Dedifferentiated amniotic fluid mesenchymal stem cell (primary cell): Measurements from ENCODE around the gene SCEL.

Experiments used
- DNase-seq: peaks from one replicate; pipeline ENCODE4 v3.0.0-alpha.2; 2016; ENCODE audit errors: extremely low spot score

Gene SCEL

DNA sequence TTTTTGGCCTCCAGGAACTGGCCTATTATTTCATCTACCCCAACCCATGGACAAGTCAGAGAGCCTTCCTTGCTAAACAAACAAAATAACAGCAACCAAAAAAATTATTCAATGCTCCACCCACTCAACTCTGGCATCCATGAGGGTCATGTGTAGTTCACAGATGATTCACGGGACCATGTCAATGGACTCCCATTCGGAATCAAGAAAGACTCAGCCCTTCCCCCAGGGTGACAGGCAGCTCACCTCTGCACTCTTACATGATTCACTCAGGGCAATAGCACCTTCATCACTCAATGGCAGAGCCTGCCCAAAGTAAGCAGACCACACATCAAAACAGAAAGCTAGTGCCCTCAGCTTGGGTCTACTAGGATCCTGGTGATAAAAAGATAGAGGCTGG is 14.3 kb upstream of the SCEL start:
- DNase-seq: no peak

DNA sequence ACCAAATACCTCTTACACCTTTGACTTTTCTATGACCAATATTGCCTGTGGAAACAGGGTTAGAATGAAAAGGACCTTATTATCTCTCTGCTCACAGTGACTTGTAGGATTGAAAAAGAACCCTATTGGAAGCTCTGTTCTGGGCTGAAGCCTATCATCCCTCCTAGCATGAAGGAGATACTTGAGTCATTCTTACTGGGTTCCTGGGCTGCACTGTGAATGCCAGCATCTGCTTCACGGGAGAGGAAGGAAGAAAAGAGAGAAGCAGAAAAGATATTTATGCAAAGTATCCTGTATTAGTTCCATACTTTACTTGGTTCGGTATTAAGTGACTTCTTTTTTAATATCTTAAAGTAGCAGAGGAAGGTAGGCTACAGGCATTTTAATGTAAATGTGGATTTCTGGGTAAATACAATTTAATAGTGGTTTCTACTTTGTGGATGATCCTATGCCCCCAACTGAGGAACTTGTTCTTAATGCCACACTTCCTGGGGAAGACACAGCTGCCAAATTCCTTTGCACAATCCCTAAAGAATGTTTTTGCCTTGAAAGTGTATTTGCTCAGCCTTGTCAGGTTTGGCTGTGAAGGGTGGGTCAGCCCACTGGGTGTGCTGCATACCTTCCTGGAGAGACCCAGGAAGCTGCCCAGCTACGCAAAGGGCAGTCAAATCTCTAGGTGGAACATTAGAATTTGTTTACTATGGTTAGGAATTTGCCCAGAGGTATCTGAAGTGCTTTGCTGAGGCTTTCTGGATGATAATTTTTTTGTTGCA is 13.7 kb upstream of the SCEL start:
- DNase-seq: no peak

DNA sequence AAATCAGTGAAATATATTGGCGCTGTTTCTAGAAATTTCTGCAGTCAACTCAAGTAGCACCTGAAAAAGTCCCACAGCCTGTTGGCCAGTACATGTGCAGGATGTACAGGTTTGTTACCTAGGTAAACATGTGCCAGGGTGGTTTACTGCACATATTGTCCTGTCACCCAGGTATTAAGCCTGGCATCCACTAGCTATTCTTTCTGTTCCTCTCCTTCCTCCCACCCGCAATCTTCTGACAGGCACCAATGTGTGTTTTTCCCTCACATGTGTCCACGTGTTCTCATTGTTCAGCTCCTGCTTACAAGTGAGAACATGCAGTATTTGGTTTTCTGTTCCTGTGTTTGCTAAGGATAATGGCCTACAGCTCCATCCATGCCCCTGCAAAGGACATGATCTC is 13.1 kb upstream of the SCEL start:
- no peak for DNase-seq

DNA sequence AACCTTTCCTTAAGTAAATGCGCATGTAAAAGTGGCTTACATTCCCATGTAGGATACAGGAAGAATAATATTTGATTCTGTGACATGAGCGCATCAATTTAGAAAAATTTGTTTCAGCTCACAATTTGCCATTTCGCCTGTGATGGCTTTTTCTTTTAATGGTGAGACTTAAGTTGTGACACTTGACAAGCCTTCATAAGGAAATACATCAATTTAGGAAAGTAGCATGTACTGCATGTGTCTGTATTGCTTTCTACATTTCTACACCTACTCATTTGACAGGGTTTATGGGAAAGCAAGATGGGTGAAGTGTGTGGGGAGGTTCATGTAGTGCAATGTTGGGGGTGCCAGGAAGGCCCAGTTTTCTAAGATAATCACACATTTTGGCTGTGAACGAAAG is 12.1 kb upstream of the SCEL start:
- no peak for DNase-seq

DNA sequence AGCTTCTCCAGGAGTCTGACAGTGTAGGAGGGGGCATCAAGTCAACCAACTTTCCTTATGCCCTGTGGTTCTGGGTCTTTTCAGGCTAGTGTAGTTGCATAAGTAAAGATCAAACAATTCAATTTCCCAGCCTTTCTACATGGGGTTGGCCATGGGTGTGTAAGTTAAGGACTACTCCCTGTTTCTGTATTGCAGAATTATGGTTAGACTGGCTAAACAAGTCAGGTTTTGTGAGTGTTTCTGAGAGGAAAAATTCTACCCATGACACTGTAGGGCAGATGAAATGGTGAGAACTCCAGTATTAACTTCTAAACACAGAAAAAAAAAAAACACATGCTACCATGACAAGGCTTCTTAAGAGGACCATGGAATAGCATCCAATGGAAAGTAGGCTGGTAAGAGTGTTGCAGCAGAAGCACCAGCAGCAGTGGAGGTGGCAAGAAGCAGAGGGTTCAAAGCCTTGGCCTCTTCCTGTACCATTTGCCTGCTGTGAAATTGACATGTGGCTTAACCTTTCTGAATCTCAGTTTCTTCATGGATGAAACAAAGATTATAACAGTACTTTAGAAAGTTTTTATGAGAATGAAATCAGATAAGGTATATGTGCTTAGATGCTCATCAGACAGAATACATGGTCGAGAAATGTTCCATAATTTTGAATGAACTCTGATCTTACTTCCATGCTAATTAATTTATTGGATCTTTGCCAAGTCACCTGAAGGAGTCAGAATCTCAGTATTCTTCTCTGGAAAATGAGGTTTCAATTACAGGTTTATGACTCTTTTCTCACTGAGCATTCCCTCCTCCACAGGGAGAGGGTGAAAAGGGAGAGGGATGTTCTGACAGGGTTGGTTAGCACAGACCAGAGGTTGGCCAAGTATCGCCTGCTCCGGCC is 11.4 kb upstream of the SCEL start:
- DNase-seq: no peak

DNA sequence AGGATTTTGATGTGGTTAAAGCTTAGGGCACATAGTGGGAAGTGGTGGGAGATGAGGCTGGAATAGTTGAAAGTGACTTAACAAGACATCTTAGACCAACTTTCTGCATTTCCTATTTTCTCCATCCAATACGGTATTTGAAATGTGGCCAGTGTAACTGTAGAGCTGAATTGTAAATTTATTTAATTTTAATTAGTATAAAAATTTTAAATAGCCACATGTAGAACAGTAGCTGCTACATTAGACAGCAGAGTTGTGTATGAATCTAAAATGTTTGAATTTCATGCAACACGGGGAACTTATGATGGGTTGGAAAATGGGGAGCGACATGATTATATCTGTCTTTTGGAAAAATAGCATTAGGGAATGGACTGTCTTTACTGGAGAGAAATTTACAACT is 7.1 kb upstream of the SCEL start:
- DNase-seq: no peak

DNA sequence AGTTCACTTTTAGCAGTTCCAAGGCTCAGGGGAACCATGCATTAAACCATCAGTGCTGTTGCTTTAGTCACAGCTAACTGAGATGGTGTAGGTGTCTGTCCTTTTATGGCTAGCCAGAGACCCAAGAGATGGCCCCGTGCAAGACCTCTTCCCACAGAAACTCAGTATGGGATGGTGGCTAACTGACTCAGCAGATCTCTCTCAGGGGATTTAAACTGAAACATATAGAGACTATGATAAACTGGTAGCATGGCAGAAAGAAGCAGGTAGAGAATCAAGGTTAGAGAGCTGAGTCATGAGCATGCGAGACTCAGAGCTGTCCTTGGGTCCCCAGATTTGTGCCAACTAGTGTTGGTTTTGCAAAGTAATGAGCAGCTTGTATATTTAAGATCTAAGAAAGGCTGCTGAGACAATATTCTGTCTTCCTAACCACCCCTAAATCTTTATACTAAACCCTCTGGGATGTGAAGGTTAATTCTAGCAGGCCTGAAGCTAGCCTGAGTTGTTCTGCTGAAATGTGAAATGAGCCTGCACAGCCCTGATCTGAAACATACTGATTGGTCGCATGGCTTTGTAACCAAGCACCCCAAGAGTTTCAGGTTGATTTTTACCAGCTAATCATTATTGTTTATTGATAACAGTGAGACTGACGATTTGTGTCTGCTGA is 6.5 kb upstream of the SCEL start:
- DNase-seq: no peak

DNA sequence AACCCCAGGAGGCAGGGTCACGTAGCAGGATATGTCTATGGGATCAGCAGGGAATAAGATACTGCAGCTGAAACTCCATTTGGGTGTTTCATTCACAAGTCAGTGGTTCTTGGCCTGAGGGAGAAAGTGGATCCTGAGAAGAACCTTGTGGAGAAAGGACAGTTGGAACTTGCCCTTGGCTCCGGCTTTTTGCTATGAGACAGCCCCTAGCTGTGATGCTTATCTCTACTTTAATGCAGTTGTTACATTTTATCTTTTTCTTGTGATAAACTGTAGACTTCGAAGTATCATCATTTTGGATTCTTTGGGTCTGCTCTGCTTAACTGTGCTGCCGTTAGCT is 6.0 kb upstream of the SCEL start:
- DNase-seq: no peak

DNA sequence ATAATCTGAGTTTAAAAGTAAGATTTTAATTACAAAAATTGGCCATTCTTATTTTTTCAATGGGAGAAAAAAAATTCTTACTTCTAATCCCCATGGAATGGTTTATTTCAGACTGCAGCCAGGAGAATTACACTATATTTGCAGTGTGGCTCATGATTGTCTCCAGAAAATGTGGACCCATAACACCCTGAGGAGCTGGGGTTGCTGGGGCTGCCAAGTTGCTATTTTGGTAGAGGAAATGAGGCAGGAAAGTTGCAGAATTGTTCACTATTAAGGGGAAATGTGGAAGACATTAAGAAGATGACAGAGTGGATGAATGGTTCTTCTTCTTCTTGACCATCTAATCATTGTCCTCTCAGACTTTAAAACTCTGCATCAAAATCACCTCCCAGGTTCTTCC is 4.6 kb upstream of the SCEL start:
- no peak for DNase-seq

DNA sequence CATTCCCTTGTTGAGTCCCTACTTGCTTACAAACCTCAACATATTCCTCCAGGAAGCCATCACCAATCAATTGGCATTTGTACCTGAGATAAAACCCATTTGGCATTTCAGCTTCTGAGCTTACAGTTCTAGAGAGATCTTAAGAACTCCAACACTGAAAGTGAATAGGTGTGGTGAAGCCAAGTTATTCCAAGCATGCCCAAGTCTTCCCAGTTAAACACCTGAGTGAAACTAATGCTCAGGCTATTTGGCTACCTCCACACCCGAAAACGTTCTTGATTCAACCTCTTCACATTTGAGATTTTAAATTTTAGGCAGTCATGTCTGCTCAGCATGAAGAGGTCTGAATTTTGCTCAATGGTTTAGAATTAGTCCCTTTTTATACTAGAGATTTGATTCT is 2.5 kb upstream of the SCEL start:
- no peak for DNase-seq

DNA sequence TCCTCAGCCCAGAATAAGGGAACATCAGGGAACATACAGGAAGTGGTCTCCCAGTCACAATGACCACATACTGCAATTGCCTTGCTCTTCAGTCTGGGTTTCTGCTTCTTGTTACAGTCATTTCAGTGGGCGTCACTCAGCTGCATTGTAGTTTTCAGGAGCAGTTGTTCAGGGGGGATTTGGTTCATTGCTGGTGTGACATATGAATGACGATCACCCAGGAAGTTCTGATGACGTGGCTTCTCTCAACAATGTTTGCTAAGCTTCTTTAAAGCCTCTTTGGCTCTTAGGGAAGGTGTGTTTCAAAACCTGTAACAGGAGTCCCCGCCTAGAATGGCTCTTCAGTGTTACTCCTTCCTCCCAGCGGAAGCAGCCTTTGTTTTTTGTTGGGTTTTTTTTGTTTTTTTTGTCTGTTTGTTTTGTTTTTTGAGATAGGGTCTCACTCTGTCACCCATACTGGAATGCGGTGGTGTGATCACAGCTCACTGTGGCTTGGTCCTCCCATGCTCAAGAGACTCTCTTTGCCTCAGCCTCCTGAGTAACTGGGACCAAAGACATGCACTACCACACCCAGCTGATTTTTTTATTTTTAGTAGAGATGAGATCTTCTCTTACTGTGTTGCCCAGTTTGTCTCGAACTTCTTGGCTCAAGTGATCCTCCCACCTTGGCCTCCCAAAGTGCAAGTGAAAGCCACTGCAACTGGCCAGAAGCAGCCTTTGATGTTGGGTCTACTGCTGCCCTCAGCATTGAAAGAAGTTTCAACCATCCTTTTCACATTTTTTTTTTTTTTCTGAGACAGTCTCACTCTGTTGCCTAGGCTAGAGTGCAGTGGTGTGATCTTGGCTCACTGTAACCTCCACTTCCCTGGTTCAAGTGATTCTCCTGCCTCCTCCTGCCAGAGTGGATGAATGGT is 1.4 kb upstream of the SCEL start:
- DNase-seq: no peak

DNA sequence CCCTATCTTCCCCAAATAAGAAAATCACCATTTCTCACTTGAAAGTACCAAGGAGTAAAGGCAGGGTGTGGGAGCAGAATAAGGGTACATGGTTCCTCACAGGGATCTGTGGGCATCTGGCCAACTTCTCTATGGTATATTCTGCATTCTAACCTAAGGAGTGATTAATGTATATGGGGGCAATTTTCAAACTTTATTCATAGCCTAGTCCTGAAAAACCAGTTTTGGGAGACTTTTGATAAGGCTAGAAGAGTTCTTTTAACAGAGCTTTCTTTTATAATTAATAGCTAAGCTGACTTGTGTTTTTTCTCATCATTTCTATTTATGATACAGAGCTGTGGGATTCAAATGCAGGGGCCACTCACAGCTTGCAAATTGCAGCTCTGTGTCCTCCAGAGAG is 852 bp downstream of the SCEL start:
- DNase-seq: no peak

DNA sequence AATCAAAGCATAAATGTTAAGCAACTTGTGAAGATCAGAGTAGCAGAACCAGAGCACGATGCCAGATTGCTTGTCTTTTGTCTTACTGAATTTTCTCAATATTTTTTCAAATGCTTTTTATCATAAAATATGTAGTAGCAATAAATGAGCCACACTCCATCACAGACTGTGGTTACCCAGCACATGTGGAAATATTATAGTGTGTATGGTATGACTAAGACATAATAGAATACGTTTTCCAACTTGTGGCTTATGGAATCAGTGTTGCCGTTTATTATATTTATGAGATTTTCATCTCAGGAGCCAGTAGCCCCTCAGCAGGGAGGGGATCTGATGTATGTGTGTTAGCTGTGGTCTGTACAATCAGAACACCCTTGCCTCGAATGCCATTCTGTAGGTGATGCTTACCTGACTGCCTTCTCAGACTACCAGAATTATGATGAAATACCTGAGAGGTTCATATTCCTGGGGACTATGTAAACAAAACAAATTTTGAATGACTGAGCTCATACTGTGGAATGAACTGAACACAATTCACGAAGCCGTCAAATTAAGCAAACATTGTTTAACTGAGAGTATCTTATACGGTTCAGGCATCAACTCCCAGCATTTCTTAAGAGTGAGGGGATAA is 1.9 kb downstream of the SCEL start:
- no peak for DNase-seq

DNA sequence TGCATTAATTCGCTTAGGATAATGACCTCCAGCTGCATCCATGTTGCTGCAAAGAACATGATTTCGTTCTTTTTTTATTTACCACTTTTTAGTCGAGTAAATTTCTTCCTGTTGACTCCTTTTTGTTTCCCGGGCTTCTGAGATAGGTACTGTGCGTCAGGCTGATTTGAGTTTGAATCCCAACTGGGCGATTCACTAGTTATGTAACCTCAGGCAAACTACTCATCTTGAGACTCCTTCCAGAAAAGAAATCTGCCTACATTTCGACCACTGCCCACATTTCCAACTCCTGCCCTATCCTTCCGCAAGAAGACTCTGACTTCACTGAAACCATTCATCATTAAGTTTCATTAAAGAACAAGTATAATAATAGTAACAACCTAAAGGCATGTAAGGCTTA is 8.2 kb downstream of the SCEL start:
- DNase-seq: no peak

DNA sequence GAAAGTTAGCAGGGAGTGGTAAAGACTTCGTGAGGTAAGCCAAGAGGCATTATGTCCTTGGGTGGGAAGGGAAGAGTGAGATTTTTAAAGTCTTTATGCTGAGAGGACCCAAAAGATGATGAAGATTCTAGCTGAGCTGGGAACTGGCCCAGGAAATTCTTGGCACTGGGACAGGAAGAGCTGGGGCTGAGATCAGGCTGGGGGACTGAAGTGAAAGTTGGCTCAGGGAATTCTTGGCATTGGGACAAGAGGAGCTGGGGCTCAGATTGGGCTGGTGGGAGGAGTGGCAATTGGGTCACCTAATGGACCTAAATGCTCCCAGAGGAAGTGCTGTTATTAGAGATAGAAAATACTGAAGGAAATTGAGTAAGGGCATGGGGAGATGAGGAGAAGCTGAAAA is 8.8 kb downstream of the SCEL start:
- DNase-seq: no peak

DNA sequence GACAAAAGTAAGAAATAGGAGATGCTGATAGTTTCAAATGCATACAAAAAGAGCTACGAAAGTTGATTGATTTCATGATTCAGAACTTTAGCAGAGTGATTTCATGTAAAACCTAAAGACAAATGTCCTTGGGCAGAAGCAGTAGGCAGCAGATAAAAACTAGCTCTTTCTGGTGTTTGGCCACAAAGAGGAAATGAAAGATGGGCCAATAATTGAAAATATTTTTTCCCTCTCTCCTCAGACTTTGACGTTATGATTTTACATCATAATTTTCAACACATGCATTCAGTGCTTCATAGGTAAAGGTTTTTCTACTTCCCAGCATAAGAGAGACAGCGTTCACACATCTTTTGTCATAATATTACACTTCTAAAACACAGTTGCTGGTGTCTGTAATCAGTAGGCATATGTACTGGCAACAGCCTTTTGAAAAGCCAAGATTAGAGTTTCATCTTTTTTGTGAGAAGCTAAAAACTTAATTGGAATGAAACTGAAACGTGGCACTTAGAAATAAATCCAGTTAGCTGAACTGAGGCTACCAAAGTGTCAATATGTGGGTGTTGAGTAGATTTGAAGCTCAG is 9.3 kb downstream of the SCEL start:
- no peak for DNase-seq

DNA sequence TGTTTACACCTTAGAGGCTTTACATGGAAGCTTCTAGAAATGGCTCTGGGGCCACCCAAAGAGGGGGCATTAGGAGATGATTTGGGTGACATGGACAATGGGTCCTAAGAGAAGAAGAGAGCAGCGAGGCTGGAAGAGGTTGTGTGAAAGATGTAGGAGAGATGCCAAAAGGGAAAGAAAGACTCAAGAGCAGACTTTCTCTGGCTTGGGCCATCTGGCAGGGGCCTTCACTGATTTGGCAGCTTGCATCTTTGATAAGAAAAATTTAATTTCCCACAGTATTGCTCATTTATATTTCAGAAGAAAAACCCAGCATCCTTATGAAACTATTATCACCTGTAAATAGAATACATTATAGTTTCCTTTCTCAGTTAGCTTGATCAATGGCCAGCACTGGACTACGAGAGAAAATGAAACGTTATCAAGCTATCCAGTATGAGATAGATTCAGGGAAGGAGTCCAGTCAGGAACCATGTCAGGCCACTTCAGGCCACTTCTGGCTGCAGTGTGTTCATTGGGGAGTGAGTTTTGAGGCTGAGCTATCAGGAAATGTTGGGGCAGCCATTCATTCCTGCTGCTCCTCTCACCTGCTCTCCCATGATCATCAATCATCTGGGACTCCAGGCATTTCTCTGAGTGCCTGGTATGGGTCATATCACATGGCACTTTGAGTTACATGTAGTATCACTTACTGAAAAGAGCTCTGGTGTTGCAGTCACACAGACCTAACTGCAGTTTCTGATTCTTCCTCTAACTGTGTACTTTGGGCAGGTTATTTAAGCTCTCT is 10.3 kb downstream of the SCEL start:
- DNase-seq: no peak

DNA sequence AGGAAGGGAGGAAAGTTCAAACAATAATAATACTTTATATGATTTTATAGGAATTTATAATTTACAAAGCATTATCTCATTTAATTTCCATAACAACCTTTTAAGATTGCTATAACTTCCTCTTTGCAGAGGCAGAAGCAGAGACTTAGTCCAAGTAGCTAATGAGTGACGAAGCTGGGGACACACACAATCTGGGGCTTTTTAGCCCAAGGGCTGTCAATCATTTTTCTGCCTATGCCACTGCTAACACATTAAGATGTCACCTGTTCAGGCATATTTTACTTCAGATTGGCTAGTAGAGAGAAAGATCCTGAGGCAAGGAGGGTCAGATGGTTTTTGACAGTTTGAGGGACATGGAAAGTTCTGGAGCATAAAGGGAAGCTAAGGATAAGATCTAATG is 12.6 kb downstream of the SCEL start:
- DNase-seq: no peak

DNA sequence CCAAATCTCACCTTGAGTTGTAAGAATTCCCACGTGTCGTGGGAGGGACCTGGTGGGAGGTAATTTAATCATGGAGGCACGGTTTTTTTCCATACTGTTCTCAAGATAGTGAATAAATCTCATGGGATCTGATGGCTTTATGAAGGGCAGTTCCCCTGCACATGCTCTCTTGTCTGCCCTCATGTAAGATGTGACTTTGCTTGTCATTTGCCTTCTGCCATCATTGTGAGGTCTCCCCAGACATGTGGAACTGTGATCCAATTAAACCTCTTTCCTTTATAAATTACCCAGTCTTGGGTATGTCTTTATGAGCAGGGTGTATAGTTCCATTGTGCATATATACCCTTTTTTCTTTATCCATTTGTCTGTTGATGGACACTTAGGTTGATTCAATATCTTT is 13.1 kb downstream of the SCEL start:
- DNase-seq: no peak

DNA sequence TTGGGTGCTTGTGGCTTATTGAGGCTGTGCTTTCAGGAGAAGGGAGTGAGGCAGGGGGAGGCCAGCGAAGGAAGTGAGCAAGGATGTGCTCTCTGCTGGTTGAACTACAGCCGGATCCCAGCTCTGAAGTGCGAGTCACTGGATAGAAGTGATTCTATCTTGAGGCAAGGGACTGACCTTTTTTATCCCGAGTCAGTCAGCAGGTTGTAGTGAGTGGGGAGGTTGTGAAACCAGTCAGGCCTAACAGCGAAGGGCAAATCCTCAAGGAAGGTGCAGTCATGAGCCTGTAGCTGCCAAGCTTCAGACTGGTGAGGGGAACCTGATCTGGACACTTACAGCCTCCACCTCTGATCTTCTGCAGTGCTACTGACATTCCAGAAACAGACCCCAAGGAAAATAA is 18.6 kb downstream of the SCEL start:
- DNase-seq: no peak
